Mesothelial cell of epicardium (in vitro differentiated cells): ENCODE measurements around the gene SPECC1L. TPM values are rescaled to one million over a fixed set of nuclear protein-coding genes. Genes with fewer than 3 reads are reported as not detected.

Experiments used
- DNase-seq, 2 experiments: peaks; one replicate each; pipeline ENCODE4 v3.0.0; 2021; ENCODE audit warnings: low spot score in 2 of 2; ENCODE audit not compliant: unreplicated experiment in 2 of 2
- H3K27ac Mint-ChIP-seq: 2 replicates; pipeline ENCODE4 v1.8.0; 2021; ENCODE audit warnings: mixed read lengths
- H3K27me3 Mint-ChIP-seq: 2 replicates; pipeline ENCODE4 v1.8.0; 2021; ENCODE audit warnings: low read depth, mixed read lengths
- H3K36me3 Mint-ChIP-seq: 2 replicates; pipeline ENCODE4 v1.8.0; 2021; ENCODE audit warnings: mixed read lengths
- H3K4me1 Mint-ChIP-seq: 2 replicates; pipeline ENCODE4 v1.8.0; 2021; ENCODE audit warnings: mixed read lengths
- H3K4me3 Mint-ChIP-seq: 2 replicates; pipeline ENCODE4 v1.8.0; 2021; ENCODE audit warnings: mild to moderate bottlenecking, moderate library complexity, mixed read lengths
- H3K9me3 Mint-ChIP-seq: 2 replicates; pipeline ENCODE4 v1.8.0; 2021; ENCODE audit warnings: mixed read lengths
- total RNA-seq: library from RNA; stranded (reverse); gene quantifications from 3 replicates; pipeline ENCODE4 v1.2.1, GENCODE V29; 2021
- TF ChIP-seq, protein P1 (sequence below): fragments of 200-600 bp; sonication (generic); IDR thresholded peaks from one replicate; pipeline ENCODE4 v1.5.0; 2021; ENCODE audit warnings: antibody characterized with exemption; ENCODE audit not compliant: unreplicated experiment

The SPECC1L gene
- total RNA-seq, 1 donor from 2014 or later: 88.0 TPM

DNA sequence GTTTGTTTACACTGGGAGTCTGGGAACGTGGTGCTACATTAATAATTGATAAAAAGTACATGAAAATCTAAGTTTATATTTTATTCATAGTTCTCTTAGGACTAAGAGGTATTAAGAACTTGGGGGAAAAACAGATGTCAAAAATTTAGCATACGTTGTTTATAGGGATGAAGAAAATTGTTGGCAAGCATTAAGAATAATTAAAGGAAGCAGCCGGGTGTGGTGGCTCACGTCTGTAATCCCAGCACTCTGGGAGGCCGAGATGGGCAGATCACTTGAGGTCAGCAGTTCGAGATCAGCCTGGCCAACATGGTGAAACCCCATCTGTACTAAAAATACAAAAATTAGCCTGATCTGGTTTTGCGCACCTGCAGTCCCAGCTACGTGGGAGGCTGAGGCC lies 96.1 kb downstream of the SPECC1L start:
- H3K27me3 Mint-ChIP-seq: no peaks in the 10 kb centered on the region
- TF ChIP-seq, protein P1, sequence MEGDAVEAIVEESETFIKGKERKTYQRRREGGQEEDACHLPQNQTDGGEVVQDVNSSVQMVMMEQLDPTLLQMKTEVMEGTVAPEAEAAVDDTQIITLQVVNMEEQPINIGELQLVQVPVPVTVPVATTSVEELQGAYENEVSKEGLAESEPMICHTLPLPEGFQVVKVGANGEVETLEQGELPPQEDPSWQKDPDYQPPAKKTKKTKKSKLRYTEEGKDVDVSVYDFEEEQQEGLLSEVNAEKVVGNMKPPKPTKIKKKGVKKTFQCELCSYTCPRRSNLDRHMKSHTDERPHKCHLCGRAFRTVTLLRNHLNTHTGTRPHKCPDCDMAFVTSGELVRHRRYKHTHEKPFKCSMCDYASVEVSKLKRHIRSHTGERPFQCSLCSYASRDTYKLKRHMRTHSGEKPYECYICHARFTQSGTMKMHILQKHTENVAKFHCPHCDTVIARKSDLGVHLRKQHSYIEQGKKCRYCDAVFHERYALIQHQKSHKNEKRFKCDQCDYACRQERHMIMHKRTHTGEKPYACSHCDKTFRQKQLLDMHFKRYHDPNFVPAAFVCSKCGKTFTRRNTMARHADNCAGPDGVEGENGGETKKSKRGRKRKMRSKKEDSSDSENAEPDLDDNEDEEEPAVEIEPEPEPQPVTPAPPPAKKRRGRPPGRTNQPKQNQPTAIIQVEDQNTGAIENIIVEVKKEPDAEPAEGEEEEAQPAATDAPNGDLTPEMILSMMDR: no peak
- no peak overlapping the region for H3K27ac Mint-ChIP-seq
- DNase-seq: no peak
- peaks cover 10% of the 10 kb centered on the region for H3K4me1 Mint-ChIP-seq
- peaks cover 57% of the 10 kb centered on the region for H3K36me3 Mint-ChIP-seq
- H3K4me3 Mint-ChIP-seq: no peak overlapping the region
- peaks cover 14% of the 10 kb centered on the region for H3K9me3 Mint-ChIP-seq

DNA sequence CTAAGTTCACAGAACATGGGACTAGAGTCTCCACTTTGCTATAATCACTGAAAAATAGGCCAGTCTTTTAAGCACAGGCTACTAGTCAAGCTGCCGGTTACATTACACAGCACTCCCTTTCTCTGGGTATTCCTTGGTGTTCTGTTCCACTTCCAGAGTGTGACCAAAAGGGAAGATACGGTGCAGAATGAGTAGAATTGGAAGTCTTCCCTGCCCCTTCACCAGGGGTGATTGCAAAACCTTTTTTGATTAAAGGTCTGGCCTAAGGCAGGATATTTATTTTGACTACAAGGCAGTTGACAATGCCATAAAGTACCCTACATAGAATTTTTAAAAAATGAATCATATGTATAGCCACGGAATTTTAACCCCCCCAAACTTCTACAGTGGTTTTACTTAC lies 97.2 kb downstream of the SPECC1L start:
- Mint-ChIP-seq H3K27me3 (no peaks in the 10 kb centered on the region), H3K27ac (peak overlapping the region; percentile 50), H3K4me3 (no peak overlapping the region), H3K9me3 (peaks cover 19% of the 10 kb centered on the region), H3K36me3 (peaks cover 60% of the 10 kb centered on the region), H3K4me1 (peaks cover 6% of the 10 kb centered on the region)
- TF ChIP-seq, protein P1: no peak
- no peak for DNase-seq

DNA sequence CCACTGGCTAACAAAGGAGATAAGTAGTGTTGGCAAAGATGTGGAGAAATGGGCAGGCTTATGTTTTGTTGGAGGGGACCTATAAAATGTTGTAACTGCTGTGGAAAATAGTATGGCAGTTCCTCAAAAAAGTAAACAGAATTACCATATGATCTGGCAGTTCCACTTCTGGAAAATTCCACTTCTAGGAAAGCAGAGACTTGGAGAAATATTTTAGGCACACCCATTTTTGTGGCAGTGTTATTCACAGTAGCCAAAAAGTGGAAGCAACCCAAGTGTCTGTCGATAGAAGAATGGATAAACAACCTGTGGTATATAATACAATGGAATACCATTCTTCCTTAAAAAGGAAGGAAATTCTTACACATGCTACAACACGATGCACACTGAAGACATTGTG lies 99.8 kb downstream of the SPECC1L start:
- peaks cover 70% of the 10 kb centered on the region for H3K36me3 Mint-ChIP-seq
- H3K9me3 Mint-ChIP-seq: peaks cover 25% of the 10 kb centered on the region
- no peak for DNase-seq
- no peaks in the 10 kb centered on the region for H3K27me3 Mint-ChIP-seq
- no peak overlapping the region for H3K27ac Mint-ChIP-seq
- peaks cover 6% of the 10 kb centered on the region for H3K4me1 Mint-ChIP-seq
- H3K4me3 Mint-ChIP-seq: no peak overlapping the region
- TF ChIP-seq, protein P1: no peak

DNA sequence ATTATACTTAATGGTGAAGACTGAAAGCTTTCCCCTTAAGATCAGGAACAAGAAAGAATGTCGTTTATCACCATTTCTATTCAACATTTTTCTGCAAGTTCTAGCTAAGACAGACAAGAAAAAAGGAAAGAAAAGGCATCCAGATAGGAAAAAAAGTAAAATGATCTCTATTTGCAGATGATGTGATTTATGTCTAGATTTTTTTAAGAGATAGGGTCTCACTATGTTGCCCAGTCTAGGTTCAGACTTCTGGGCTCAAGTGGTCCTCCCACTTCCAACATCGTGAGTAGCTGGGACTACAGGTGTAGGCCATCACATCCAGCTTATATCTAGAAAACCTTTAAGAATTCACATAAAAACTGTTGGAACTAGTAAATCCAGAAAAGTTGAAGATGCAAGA lies 105.4 kb downstream of the SPECC1L start:
- no peak for DNase-seq
- Mint-ChIP-seq H3K27me3 (no peaks in the 10 kb centered on the region), H3K9me3 (peaks cover 26% of the 10 kb centered on the region), H3K27ac (no peak overlapping the region), H3K4me1 (peaks cover 15% of the 10 kb centered on the region), H3K36me3 (peaks cover 62% of the 10 kb centered on the region), H3K4me3 (no peak overlapping the region)
- TF ChIP-seq, protein P1: no peak

DNA sequence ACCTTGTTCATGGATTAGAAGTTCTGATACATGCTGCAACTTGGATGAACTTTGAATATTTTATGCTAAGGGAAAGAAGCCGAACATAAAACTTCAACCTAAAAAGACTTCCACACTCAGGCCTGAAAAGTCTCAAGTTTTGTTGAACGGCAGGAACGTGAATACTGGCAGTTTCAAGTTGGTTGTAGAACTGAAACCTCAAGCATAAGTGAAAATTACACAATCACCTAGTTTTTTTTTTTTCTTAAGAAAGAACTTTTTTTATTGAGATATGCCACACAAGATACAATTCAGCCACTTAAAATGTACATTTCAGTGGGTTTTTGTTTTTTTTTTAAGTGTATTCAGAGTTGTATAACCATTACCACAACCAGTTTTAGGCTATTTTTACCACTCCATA lies 106.0 kb downstream of the SPECC1L start:
- peaks cover 20% of the 10 kb centered on the region for H3K4me1 Mint-ChIP-seq
- no peak for DNase-seq
- peaks cover 24% of the 10 kb centered on the region for H3K9me3 Mint-ChIP-seq
- TF ChIP-seq, protein P1: no peak
- no peak overlapping the region for H3K27ac Mint-ChIP-seq
- H3K4me3 Mint-ChIP-seq: no peak overlapping the region
- H3K27me3 Mint-ChIP-seq: no peaks in the 10 kb centered on the region
- peaks cover 57% of the 10 kb centered on the region for H3K36me3 Mint-ChIP-seq

DNA sequence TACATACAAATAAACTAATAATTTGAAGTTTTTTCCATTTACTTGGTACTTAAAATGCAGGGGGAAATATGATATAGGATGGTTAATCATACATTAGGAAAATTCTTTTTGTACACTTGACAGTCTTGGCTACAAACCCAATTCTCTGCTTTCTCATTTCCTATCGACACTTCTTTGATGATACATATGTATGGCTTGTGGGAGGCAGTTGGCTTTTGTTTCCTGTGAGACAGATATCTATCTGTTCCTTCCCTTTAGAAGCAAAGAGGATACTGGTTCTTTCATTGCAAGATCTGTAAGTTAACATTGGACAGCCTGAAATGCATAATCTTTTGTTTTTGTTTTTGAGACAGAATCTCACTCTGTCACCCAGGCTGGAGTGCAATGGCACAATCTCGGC lies 108.9 kb downstream of the SPECC1L start:
- Mint-ChIP-seq H3K36me3 (peaks cover 44% of the 10 kb centered on the region), H3K9me3 (peaks cover 19% of the 10 kb centered on the region), H3K4me3 (no peak overlapping the region), H3K4me1 (peaks cover 20% of the 10 kb centered on the region), H3K27ac (peak overlapping the region; percentile 60), H3K27me3 (no peaks in the 10 kb centered on the region)
- TF ChIP-seq, protein P1: no peak
- DNase-seq: no peak
